Parathyroid adenoma (tissue), 2 donors: ENCODE data around the gene RPUSD1.

Experiments used
- H2AFZ ChIP-seq: fragments of 300-600 bp; sonication (generic); one replicate; pipeline ENCODE4 v1.7.0; 2017; ENCODE audit warnings: antibody characterized with exemption, mild to moderate bottlenecking
- H3K27ac ChIP-seq: fragments of 300-600 bp; sonication (generic); one replicate; pipeline ENCODE4 v1.7.0; 2017
- H3K27me3 ChIP-seq: fragments of 300-600 bp; sonication (generic); one replicate; pipeline ENCODE4 v1.7.0; 2017; ENCODE audit warnings: low read length; ENCODE audit not compliant: control insufficient read depth, insufficient read depth
- H3K36me3 ChIP-seq: fragments of 300-600 bp; sonication (generic); one replicate; pipeline ENCODE4 v1.7.0; 2017; ENCODE audit warnings: low read length; ENCODE audit not compliant: control insufficient read depth, insufficient read depth
- H3K4me1 ChIP-seq: fragments of 300-600 bp; sonication (generic); one replicate; pipeline ENCODE4 v1.7.0; 2017; ENCODE audit warnings: control low read depth
- H3K4me2 ChIP-seq: fragments of 300-600 bp; sonication (generic); one replicate; pipeline ENCODE4 v1.7.0; 2017; ENCODE audit warnings: low read length
- H3K4me3 ChIP-seq: fragments of 300-600 bp; sonication (generic); one replicate; pipeline ENCODE4 v1.7.0; 2017; ENCODE audit warnings: low read depth, low read length
- H3K79me2 ChIP-seq: fragments of 300-600 bp; sonication (generic); one replicate; pipeline ENCODE4 v1.7.0; 2017; ENCODE audit warnings: control low read depth
- H3K9ac ChIP-seq: fragments of 300-600 bp; sonication (generic); one replicate; pipeline ENCODE4 v1.7.0; 2017; ENCODE audit warnings: mild to moderate bottlenecking
- H3K9me3 ChIP-seq: fragments of 300-600 bp; sonication (generic); one replicate; pipeline ENCODE4 v1.7.0; 2017; ENCODE audit warnings: low read length; ENCODE audit not compliant: control insufficient read depth
- CTCF ChIP-seq: fragments of 300-600 bp; sonication (generic); IDR thresholded peaks from one replicate; pipeline ENCODE4 v1.7.0; 2017; ENCODE audit warnings: antibody characterized with exemption, mild to moderate bottlenecking
- donor health status: primary hyperparathyroidism.

RPUSD1 gene

GRCh38 chr16:832652-833336, 44.6 kb upstream of the RPUSD1 start:
- TF ChIP-seq CTCF = no peak
- Histone ChIP-seq H3K9ac (no peak overlapping the region), H3K4me1 (no peaks in the 10 kb centered on the region), H3K36me3 (no peaks in the 10 kb centered on the region), H2AFZ (no peak overlapping the region), H3K27me3 (no peaks in the 10 kb centered on the region), H3K9me3 (no peaks in the 10 kb centered on the region), H3K27ac (no peak overlapping the region), H3K4me3 (no peak overlapping the region), H3K79me2 (no peaks in the 10 kb centered on the region), H3K4me2 (no peak overlapping the region)

GRCh38 chr16:831571-832413, 43.6 kb upstream of the RPUSD1 start:
- Histone ChIP-seq H3K9me3 (no peaks in the 10 kb centered on the region), H3K4me1 (no peaks in the 10 kb centered on the region), H2AFZ (no peak overlapping the region), H3K4me3 (no peak overlapping the region), H3K27ac (no peak overlapping the region), H3K36me3 (no peaks in the 10 kb centered on the region), H3K79me2 (no peaks in the 10 kb centered on the region), H3K27me3 (no peaks in the 10 kb centered on the region), H3K9ac (no peak overlapping the region), H3K4me2 (no peak overlapping the region)
- TF ChIP-seq CTCF = no peak

- H3K4me2 ChIP-seq = no peak overlapping the region
- H3K36me3 ChIP-seq = no peaks in the 10 kb centered on the region
- H3K4me3 ChIP-seq = no peak overlapping the region
- H2AFZ ChIP-seq = no peak overlapping the region
- H3K9ac ChIP-seq = no peak overlapping the region
- H3K79me2 ChIP-seq = no peaks in the 10 kb centered on the region
- no peaks in the 10 kb centered on the region for H3K4me1 ChIP-seq
- TF ChIP-seq CTCF = no peak
- H3K27me3 ChIP-seq = no peaks in the 10 kb centered on the region
- no peak overlapping the region for H3K27ac ChIP-seq
- no peaks in the 10 kb centered on the region for H3K9me3 ChIP-seq
Measured at GRCh38 chr16:830871-831570, 42.8 kb upstream of the RPUSD1 start.

GRCh38 chr16:830107-830870, 42.1 kb upstream of the RPUSD1 start:
- H3K27me3 ChIP-seq = no peaks in the 10 kb centered on the region

More at GRCh38 chr16:830107-830870, 42.1 kb upstream of the RPUSD1 start:
- no peak overlapping the region for H3K27ac ChIP-seq
- no peaks in the 10 kb centered on the region for H3K9me3 ChIP-seq
- no peaks in the 10 kb centered on the region for H3K79me2 ChIP-seq
- H2AFZ ChIP-seq = no peak overlapping the region
- no peak overlapping the region for H3K9ac ChIP-seq
- TF ChIP-seq CTCF = no peak
- H3K4me2 ChIP-seq = no peak overlapping the region
- H3K36me3 ChIP-seq = no peaks in the 10 kb centered on the region
- no peak overlapping the region for H3K4me3 ChIP-seq
- H3K4me1 ChIP-seq = no peaks in the 10 kb centered on the region
